HG03060 (cell line): ENCODE measurements around the gene PADI6.

ENCODE experiments used
- ATAC-seq: cut with Tn5 transposase; IDR thresholded peaks from one replicate; pipeline ENCODE4 v1.9.1; 2021; ENCODE audit warnings: low read depth, moderate number of reproducible peaks; ENCODE audit not compliant: unreplicated experiment

The PADI6 gene

DNA sequence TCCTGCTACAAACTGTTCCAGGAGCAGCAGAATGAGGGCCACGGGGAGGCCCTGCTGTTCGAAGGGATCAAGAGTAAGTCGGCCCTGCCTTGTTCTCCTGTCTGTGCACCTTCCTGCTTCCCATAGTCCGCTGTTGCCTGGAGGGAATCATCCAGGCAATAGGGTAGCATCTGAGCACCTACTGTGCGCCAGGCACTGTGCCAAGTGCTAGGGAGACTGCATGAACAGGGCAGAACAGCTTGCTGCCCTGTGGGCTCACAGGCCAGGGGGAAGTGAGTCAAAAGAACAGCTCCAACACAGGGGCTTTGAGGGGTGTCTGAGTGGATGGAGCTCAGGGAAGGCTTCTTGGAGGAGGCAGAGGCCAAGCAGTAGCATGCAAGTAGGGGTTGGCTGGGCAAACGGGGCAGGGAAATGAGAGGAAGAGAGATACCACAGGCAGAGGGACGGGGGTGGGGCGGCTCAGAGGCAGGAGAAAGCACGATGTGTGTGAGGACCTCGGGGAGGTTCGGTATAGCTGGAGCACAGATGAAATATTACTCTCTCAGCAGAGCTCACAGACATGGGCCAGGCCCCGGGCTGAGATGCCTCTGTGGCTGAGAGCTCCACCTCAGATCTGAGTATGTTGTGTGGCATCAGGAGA is 15.5 kb upstream of the PADI6 start:
- ATAC-seq = no peak

DNA sequence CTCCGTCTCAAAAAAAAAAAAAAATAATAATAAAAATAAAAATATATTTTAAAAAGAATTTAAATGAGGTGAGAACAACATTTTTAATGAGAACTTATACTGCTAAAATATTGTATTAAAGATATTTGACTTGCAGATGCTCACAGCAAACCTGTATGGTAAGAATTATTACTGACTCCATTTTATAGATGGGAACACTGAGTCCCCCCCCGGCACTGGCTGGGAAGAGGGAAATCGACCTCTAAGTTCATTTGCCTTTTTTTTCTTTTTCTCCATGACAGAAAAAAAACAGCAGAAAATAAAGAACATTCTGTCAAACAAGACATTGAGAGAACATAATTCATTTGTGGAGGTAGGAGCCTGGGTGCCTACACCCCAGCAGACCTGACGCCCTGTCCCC is 13.4 kb upstream of the PADI6 start:
- ATAC-seq = no peak

DNA sequence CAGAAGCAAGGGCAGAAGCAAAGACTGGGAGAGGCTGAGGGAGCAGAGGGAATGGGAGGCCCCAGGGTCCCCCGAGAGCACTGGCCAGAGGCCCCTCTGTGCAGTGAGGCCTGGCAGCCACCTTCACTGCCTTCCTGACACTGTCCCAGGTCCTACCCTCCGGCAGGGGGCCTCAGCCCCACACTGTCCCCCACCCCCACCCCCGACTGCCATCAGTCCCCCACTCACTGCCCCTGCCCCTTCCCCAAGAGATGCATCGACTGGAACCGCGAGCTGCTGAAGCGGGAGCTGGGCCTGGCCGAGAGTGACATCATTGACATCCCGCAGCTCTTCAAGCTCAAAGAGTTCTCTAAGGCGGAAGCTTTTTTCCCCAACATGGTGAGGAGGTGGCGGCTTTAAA is 13.0 kb upstream of the PADI6 start:
- no peak for ATAC-seq

DNA sequence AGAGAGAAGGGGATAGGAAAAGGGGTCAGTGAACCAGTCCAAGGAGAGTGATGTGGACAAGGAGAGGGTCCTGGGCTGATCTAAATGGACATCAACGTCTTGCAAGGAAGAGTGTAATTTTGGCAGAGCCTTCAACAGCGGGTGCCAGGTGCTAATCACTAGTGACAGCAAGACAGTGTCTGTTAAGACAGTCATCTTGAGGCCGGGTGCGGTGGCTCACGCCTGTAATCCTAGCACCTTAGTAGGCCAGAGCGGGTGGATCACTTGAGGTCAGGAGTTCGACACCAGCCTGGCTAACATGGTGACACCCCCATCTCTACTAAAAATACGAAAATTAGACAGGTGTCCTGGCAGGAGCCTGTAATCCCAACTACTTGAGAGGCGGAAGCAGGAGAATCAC is 12.2 kb upstream of the PADI6 start:
- no peak for ATAC-seq

DNA sequence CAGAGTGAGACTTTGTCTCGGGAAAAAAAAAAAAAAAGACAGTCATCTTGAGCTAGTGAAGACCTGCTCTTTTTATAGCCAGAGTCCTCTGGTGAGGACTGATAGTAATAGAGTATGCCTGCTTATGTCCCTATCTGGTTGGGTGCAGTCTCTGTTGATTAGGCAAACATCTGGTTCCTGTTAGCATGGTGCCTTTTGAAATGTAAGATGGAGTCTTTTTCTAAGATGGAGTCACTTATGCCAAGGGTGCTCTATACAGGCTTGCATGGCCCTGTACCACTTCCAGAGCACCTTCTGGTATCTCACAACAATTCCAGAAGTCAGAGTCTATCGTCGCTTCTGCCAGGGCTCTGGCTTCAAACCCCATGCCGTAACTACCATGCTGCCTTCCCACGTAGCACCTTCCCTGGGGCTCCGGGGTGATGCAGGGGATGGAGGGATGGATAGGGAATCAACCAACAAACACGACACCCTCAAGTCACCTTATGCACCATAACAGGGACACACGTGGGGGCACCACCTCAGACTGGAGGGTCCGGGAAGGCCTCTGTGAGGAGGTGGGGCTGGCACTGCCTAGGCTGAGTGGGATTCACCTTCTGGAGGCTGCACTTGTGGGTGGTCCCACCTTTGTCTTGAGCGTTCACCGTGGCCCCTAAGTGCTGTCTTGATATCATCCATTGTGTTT is 11.6 kb upstream of the PADI6 start:
- no peak for ATAC-seq

DNA sequence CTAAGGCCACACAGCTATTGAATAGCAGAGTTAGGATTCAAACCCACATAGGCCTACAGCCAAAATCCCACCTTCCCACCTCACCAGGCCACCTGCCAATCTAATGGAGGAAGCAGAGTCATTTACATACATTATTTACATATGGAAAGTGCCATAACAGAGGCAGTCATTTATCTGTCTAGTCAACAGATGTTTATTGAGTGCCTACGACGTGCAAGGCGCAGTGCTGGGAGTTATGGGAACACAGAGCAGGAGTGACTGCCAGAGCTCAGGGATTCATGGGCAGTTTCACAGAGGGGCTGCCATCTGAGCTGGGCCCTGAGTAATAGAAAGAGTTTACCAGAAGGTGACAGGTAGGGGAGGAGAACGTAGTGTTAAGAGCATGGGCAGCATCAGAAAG is 10.3 kb upstream of the PADI6 start:
- no peak for ATAC-seq

DNA sequence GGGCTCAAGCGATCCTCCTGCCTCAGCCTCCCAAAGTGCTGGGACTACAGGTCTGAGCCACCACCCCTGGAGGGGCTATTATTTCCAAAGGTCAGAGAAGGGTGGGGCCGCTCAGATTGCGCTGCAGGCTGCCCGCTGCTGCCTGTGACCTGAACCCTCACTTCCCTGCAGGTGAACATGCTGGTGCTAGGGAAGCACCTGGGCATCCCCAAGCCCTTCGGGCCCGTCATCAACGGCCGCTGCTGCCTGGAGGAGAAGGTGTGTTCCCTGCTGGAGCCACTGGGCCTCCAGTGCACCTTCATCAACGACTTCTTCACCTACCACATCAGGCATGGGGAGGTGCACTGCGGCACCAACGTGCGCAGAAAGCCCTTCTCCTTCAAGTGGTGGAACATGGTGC is 8.6 kb upstream of the PADI6 start:
- no peak for ATAC-seq

DNA sequence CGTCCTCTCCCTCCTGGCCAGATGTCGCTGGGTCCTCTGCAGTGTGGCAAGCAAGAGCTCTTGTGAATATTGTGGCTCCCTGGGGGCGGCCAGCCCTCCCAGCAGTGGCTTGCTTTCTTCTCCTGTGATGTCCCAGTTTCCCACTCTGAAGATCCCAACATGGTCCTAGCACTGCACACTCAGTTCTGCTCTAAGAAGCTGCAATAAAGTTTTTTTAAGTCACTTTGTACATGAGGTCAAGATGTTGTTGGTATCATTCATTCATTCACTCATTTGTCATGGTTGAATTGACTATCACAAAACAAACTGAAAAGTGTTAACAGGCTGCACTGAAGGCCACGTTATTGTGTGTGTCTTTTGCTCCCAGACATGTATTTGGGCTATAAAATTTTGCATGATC is 8.2 kb upstream of the PADI6 start:
- ATAC-seq = no peak

DNA sequence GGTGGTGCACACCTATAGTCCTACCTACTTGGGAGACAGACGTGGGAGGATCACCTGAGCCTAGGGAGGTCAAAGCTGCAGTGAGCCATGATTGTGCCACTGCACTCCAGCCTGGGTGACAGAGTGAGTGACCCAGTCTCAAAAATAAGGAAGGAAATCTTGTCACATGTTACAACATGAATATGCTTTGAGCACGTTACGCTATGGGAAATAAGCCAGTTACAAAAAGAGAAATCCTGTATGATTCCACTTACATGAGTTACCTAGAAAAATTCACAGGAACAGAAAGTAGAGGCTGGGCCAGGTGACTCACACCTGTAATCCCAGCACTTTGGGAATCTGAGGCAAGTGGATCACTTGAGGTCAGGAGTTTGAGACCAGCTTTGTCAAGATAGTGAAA is 6.7 kb upstream of the PADI6 start:
- ATAC-seq = no peak

DNA sequence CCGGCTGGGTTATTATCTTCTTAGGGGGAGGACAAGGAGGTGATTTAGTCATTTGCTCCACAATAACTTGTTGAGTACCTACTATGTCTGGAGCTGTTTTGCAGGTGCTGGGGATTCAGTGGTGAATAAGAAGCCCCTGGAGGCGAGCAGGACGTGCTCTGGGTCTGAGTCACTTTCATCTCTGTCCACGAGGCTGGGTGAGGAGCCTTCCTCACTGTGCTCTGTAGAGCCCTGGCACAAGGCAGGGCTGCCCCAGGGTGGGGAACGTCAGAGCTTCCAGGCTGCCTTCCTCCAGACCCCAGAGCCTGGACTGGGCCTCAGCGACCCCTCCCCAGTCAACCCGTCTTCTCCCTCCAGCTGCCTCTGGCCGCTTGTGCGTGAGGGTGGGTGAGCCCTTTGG is 2.5 kb upstream of the PADI6 start:
- no peak for ATAC-seq

DNA sequence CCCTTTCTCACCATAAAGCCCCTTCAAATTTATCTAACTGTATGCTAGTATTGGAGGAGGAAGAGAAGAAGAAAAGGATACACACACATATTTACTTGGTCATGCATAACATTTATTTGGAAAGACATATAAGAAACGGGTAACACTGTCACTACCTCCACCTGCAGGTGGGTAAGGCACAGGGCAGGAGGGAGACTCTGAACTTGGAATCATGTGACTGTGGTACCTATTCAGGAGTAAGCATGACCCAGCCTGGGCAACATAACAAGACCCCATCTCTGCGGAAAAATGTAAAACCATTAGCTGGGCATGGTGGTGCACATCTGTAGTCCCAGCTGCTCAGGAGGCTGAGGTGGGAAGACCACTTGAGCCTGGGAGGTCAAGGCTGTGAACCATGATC is 1.4 kb upstream of the PADI6 start:
- no peak for ATAC-seq

DNA sequence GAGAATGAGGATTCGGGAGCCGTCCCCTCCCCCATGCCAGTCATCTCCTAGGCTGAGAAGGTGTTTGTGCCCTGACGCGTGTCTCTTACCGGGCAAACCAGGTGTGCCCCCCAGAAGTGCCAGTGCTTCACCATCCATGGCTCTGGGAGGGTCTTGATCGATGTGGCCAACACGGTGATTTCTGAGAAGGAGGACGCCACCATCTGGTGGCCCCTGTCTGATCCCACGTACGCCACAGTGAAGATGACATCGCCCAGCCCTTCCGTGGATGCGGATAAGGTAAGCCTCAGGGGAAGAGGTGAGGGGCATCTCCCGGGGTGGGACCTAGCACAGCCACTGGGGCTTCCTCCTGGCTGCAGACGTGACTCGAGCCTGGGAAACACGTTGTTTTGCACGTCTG is 959 bp downstream of the PADI6 start:
- no peak for ATAC-seq

DNA sequence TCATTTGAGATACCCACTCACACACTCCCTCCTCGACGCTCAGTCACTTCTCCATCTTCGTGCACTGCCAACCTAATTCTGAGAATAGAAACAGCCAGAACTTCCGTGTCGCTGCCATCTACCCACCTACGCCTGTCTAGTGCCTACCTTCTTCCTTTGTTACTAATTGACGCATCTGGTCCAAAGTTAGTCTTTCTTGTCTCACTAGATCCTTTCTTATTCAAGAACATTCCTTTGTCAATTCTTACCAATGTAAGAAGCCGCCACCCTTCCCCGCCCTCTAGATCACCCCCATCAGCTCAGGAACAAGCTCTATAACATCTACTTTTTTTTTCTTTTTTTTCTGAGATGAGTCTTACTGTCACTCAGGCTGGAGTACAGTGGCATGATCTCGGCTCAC is 3.7 kb downstream of the PADI6 start:
- ATAC-seq = no peak

DNA sequence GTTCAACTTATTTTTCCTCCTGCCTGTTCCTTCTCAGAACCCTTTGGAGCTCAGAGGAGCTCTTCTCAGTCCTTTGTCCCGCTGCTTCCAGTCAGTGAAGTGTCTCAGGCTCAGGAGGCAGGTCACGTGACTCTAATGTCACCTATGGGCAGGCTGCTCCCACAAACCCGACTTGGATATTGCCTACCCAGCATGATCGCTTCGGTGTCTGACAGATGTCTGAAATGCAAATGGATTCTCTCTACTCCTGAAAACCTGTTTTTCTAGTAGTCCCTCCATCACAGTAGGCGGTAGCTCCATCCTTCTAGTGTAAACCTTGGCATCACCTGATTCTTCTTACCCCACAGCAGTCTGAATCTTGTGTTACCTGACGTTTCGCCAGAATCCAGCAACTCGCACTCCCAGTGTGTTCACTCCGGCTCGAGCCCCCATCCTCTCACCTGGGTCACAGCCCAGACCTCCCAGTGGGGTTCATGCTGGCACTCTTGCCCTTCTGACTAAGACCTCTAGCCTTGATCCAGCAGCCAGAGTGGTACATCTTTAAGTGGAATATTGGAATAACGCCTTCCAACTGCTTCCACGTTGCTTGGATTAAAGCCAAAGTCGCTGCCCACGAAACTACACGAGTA is 5.4 kb downstream of the PADI6 start:
- ATAC-seq = no peak

DNA sequence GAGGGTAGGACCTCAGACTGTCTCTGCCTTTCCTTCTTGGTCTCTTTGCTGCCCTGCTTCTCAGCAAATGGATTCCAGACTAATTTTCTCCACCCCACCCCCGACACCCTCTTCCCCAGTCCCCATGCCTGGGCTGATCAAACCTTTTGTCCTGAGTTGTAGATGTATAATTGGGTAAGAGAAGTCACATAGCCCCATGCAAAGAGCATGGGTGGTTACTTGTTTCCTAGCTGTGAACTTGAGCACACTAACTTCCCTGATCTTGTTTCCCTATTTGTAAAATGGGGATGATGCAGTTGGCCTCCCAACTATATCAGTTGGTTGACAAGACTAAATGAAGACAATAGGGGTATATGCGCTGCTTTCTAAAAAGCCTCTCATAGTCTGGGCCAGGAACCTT is 9.2 kb downstream of the PADI6 start:
- no peak for ATAC-seq

DNA sequence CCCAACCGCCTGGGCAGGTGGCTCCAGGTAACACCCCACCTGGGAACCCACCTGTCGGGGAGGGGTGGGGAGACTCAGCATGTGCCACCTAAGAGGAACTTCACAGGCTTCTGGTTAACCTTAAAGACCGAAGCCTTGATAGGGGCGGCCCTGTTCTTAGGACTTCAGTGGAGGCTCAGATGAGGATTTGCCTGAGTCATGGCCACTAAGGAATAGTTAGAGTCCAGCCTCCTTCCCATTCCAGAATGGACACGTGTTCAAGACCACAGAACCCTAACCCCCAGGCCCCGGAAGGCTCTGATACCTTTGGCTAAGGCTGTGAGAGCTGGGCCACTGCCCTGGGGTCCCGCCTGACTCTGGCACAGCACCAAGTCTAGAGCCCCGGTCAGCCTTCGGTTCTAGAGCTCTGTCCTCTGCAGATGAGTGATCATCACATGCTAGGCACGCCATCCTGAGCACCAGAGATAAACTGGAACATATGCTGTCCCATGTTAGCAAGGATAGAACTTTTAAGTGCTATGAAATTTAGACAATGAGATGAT is 20.3 kb downstream of the PADI6 start:
- no peak for ATAC-seq

DNA sequence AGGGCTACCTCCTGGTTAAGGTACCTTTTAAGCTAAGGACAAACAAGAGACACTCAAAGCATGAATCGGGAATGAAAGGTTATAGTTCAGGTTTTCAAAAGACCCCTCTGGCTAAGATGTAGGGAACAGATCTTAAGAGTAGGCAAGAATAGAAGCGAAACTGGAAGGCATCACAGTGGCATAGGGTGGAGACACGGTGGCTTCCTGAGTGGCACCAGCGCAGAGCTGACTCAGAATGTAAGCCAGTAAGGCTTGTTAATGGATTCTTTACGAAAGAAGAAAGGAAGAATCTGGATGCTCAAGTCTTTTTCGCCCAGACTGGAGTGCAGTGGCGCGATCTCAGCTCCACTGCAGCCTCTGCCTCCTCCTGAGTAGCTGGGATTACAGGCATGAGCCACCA is 21.2 kb downstream of the PADI6 start:
- no peak for ATAC-seq

DNA sequence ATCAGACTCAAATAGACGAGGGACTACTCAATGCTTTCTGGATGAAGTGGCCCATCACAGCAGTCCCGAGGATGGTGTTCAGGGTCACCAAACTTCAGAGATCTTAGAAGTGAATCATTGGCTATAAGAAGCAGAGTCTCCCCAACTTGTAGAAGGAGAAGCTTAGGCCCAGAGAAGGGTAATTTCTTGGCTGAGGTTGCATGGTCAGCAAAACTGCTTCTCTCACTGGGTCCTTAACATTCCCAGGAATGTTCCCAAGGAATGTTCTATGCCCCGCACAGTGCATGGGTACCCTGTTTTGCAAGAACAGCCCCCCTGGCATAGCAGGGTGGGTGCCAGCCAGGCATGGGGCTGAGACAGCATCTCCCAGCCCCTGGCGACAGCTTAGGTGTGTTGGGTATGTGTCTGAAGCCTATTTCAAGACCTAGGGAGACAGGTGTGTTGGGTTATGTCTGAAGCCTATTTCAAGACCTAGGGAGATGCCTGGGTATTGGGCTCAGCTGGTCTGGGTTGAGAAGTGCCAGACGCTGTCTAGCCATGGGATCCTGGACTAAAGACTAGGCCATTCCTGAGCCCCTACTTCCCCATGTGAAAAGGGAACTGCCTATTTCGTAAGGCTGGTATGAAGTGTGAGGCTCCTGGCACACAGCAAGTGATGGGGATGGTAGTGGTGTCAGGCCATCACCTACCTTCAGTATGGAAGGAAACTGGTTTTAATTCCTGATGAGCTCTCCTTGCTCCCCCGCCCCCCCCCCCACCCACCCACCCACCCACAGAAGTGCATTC is 26.1 kb downstream of the PADI6 start:
- ATAC-seq = no peak

DNA sequence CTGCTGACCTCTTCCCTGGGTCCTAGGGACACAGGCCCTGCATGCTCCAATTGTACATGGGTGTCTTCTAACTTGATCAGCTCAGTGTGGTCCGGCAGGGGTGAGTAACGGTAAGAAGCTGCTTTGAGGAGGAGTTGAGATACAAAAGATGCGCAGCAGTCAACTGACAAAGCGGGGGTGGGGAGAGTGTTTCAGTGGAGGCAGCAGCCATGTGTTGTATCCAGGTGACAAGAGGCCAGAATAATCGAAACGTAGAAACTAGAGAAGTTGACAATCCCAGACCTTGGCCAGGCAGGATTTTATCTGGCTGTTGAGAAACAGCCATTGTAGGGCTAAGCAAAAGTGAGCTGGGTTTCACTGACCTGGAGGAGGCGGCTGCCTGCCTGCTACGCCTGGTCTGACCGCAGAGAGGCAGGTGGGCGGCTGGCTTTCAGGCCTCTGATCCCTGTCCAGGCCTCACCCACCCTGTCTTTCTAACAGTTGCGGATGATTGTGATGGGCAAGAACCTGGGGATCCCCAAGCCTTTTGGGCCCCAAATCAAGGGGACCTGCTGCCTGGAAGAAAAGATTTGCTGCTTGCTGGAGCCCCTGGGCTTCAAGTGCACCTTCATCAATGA is 28.8 kb downstream of the PADI6 start:
- no peak for ATAC-seq

DNA sequence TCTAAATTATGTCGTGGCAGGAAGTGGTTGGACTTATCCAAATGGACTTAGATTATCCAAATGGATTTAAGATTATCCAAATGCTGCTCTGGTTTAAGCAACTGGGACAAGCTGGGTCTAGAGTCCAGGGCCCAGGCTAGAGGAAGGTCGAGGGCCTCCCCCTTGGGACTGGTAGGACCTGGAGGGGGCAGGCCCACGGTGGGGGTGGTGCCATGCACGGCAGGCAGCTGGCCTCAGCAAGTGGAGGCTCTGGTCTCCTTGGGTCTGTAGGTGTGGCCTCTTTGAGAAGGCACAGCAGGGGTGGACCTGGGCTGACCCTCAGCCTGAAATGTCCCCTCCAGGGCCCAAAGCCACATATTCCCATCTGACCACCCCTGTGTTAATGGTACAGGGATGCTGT is 29.8 kb downstream of the PADI6 start:
- no peak for ATAC-seq

DNA sequence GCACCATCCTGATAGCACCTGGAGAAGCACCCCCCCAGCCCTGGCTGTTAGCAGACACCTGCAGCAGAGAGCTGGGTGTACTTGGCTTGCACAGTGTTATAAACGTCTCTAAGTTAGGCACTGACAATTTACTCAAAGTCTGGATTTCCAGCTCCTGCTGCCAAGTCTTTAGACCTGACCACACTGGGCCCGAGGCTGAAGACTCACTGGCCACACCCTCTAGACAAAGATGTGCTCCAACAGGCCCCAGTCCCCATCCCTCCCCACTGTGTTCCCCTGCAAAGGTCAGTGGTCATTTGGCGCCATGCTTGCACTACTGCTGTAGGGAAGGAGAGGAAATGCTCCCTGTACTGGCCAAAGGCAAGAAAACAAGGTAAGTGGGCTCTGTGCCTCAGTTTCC is 31.1 kb downstream of the PADI6 start:
- no peak for ATAC-seq
